Measurements from ENCODE around the gene RALGAPB. TPM values are rescaled to one million over a fixed set of nuclear protein-coding genes. Genes with fewer than 3 reads are reported as not detected.

Gene RALGAPB
- total RNA-seq, 2 donors from 2014 or later, result 23.1 to 24.4 TPM

DNA sequence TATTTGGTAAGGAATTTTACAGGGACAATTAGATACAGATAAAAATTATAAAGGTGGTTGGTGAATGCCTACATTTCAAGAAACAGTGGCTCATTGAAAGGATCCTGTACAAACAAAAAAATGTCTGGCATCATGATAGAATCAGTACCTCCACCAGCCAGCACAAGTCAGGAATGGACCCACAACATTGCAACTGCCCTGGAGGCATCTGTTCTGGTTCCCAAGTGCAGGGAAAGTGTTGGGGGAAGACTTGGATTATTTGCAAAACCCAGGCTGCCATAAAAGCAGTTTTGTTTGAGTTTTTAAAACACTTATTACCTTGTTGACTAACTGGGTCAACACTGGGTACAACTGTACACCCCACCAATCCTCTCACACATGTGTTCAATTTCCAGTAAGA lies 153.3 kb downstream of the RALGAPB start:
- Histone ChIP-seq H3K4me3 (no peak overlapping the region), H3K36me3 (replicated peaks in 1 of 2; ENCODE audit: insufficient read depth in 1 of 2, low read depth in 2 of 2) (no peaks in the 10 kb centered on the region), H3K27ac (no peak overlapping the region), H3K27me3 (no peaks in the 10 kb centered on the region), H3K9me3 (peaks cover 0 to 8% (median 0%) of the 10 kb centered on the region in 3 donors), H3K4me1 (no peaks in the 10 kb centered on the region)
- ATAC-seq (no peak), DNase-seq (no peak)
- intact Hi-C loops (cut with DNase I), result no loop called here
- TF ChIP-seq POLR2A (IDR thresholded peaks at IDR 0.05), result no peak
- TF ChIP-seq, protein P1, sequence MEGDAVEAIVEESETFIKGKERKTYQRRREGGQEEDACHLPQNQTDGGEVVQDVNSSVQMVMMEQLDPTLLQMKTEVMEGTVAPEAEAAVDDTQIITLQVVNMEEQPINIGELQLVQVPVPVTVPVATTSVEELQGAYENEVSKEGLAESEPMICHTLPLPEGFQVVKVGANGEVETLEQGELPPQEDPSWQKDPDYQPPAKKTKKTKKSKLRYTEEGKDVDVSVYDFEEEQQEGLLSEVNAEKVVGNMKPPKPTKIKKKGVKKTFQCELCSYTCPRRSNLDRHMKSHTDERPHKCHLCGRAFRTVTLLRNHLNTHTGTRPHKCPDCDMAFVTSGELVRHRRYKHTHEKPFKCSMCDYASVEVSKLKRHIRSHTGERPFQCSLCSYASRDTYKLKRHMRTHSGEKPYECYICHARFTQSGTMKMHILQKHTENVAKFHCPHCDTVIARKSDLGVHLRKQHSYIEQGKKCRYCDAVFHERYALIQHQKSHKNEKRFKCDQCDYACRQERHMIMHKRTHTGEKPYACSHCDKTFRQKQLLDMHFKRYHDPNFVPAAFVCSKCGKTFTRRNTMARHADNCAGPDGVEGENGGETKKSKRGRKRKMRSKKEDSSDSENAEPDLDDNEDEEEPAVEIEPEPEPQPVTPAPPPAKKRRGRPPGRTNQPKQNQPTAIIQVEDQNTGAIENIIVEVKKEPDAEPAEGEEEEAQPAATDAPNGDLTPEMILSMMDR (IDR thresholded peaks at IDR 0.05), result no peak

DNA sequence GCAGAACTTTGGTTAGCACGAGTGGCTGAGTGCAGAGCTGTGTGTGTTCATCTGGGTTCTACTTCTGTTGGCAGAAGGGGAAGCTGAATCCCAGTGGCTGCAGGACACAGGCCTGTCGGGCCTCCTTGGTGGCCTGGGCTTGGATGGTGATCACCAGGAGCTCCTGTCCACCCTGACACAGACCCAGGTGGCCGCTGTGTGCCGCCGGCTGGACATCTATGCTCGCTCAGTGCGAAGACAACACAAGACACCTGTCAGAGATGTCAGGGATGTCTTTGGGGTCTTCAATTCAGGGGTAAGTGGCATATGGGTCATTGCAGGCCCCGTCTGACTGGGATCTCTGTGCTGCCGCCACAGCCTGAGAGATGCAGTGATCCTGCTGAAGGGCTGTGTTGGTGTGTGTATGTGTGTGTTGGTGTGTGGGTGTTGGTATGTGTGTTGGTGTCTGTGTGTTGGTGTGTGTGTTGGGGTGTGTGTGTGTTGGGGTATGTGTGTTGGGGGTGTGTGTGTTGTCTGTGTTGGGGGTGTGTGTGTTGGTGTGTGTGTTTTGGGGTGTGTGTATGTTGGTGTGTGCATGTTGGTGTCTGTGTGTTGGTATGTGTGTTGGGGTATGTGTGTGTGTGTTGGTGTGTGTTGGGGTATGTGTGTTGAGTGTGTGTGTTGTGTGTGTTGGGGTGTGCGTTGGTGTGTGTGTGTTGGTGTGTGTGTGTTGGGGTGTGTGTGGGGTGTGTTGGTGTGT lies 154.4 kb downstream of the RALGAPB start:
- WGBS, 2 donors, result 75 to 84% methylated on average over 4 to 10 of the region's 10 CpGs
- no peaks in the 10 kb centered on the region for H3K4me1 ChIP-seq
- no peaks in the 10 kb centered on the region for H3K27me3 ChIP-seq
- ATAC-seq, result no peak
- DNase-seq, result no peak
- H3K36me3 ChIP-seq (replicated peaks in 1 of 2; ENCODE audit: insufficient read depth in 1 of 2, low read depth in 2 of 2), result no peaks in the 10 kb centered on the region
- H3K9me3 ChIP-seq, result peaks cover 0 to 8% (median 0%) of the 10 kb centered on the region in 3 donors
- intact Hi-C loops (cut with DNase I), result no loop called here
- TF ChIP-seq POLR2A (IDR thresholded peaks at IDR 0.05), result no peak
- TF ChIP-seq, protein P1 (IDR thresholded peaks at IDR 0.05), result no peak
- H3K27ac ChIP-seq, result no peak overlapping the region
- no peak overlapping the region for H3K4me3 ChIP-seq

MicroRNAs encoded within 50 kb of the gene (microRNA counts, 767-probe panel; counts per million panel counts)
- 0 to 736 counts per million in 2 donors for microRNA hsa-miR-548o-3p

Small RNAs within 50 kb of the gene (microRNA-seq; reads per million reads assigned to microRNA genes)
- gene MIR548O2 (ENCODE audit: borderline number of aligned reads in 2 of 2, borderline replicate concordance in 2 of 2), result 0 to 0.90 reads per million in 2 donors

Small RNAs within 50 kb of the gene (small RNA-seq; reads per million reads assigned to genes)
- not detected for gene MIR548O2
- not detected for gene RF00056
- gene SNORA60, result 14.0 reads per million, percentile 93 among the genes with 10 or more reads in this experiment
- not detected for gene SNORA71A
- gene SNORA71B, result 3.1 reads per million, percentile 79 among the genes with 10 or more reads in this experiment
- not detected for gene SNORA71C
- 792 reads per million, percentile 98 among the genes with 10 or more reads in this experiment for gene SNORA71D
- not detected for gene SNORA71E

Other genes with a start within 250 kb of the RALGAPB start
- gene KIAA1755, start 212.1 kb upstream of the RALGAPB start, total RNA-seq, result under 1 TPM; 0.78 to 0.99 TPM
- not detected for gene BPI, start 168.7 kb upstream of the RALGAPB start, total RNA-seq
- under 1 TPM in 1 of 2 donors, not detected in 1; 0.66 TPM for gene LBP, start 126.4 kb upstream of the RALGAPB start, total RNA-seq
- 10 to 100 TPM; 18.2 to 42.5 TPM for gene SNHG17, start 37.5 kb upstream of the RALGAPB start, total RNA-seq
- gene ADIG, start 108.4 kb downstream of the RALGAPB start, total RNA-seq, result not detected
- not detected for gene ARHGAP40, start 129.0 kb downstream of the RALGAPB start, total RNA-seq

Measured in body of pancreas (tissue), 4 donors.